ENCODE measurements around the gene FAM83B.

DNA sequence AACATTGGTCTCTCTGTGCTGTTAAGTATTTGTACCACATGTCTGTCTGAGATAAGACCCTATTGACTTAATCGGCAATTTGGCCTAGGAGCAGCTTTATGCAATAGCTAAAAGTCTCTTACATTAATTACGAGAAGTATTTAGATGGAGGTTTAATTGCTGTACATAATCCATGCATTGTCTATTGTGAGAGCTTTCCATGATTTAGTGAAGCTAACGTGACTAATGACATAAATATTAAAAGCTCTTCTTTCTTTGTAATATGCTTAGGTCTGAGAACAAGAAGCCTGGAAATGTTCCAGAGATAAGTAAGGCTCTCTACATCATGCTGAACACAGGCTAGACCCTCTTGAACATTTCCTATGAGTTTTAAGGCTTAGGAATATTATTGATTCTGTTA, 32.7 kb upstream of the FAM83B start:
- no peak for TF ChIP-seq CTCF (conservative IDR thresholded peaks at IDR 0.05 in 1 of 2, IDR thresholded peaks at IDR 0.05 in 1 of 2; ENCODE audit: extremely low read depth in 1 of 2, insufficient read depth in 1 of 2, low read depth in 1 of 2, low read length in 2 of 2)
- TF ChIP-seq EZH2 (IDR thresholded peaks at IDR 0.05; ENCODE audit: borderline replicate concordance, low read length), result no peak
